Stimulated activated CD4-positive, alpha-beta T cell treated with anti-CD3 and anti-CD28 coated beads, Interleukin-2, amount 100 ng/mL, for 48 hours (primary cell): Measurements from ENCODE around the gene PARP9.
"Not testable (repeated sequence)": the region's sequence is repeated elsewhere in the genome, so short reads cannot be mapped to it uniquely, and the experiment has no call there.

Source experiments
- DNase-seq, 2 donors: peaks; one replicate each; pipeline ENCODE4 v3.0.0-alpha.2; 2020

Gene PARP9

DNA sequence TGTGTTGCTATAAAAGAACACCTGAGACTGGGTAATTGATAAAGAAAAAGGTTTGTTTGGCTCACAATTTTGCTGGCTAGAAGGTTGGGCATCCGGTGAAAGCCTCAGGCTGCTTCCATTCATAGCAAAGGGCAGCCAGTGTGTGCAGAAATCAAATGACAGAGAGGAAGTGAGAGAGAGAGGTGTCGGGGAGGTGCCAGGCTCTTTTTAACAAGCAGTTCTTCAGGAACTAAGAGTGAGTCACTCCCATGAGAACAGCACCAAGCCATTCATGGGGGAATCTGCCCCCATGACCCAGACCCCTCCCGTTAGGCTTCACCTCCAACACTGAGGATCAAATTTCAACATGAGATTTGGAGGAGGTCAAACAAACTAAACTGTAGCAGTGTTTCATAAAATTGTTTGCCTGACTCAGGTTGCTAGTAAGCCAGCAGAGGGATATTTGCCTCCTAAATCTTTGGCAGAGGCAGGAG, 8.9 kb upstream of the PARP9 start:
- no peak for DNase-seq

DNA sequence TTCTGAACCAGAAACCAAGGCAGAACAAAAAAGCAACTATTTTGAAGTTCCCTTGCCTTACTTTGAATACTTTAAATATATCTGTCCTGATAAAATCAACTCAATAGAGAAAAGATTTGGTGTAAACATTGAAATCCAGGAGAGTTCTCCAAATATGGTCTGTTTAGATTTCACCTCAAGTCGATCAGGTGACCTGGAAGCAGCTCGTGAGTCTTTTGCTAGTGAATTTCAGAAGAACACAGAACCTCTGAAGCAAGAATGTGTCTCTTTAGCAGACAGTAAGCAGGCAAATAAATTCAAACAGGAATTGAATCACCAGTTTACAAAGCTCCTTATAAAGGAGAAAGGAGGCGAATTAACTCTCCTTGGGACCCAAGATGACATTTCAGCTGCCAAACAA, 4.7 kb upstream of the PARP9 start:
- no peak for DNase-seq

DNA sequence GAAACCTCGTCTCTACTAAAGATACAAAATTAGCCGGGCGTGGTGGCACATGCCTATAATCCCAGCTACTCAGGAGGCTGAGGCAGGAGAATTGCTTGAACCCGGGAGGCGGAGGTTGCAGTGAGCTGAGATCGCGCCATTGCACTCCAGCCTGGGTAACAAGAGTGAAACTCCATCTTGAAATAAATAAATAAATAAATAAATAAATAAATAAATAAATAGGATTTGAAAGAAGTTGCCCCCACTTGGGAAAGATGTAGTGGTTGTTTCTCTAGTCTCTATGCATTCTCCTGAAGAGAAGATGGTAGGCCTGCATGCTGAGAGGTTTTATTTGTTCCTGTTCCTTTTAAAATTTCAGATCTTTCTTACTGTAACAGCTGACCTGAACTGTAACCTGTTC, 4.0 kb upstream of the PARP9 start:
- not testable (repeated sequence) for DNase-seq

DNA sequence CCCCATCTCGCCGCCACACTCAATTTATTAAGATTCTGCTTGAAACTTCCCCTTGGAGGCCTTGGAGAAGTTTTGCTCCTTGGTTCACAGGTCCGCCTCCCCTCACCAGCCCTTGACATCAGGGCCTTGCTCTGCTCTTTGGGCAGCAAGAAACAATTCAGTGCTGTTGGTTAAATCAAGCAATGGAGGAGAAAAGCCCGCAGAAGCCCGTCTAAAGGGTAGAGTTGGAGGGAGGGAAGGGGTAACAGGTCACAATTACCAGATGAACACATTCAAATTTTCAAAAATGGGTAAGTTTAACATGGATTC, 429 bp downstream of the PARP9 start:
- DNase-seq, result no peak

DNA sequence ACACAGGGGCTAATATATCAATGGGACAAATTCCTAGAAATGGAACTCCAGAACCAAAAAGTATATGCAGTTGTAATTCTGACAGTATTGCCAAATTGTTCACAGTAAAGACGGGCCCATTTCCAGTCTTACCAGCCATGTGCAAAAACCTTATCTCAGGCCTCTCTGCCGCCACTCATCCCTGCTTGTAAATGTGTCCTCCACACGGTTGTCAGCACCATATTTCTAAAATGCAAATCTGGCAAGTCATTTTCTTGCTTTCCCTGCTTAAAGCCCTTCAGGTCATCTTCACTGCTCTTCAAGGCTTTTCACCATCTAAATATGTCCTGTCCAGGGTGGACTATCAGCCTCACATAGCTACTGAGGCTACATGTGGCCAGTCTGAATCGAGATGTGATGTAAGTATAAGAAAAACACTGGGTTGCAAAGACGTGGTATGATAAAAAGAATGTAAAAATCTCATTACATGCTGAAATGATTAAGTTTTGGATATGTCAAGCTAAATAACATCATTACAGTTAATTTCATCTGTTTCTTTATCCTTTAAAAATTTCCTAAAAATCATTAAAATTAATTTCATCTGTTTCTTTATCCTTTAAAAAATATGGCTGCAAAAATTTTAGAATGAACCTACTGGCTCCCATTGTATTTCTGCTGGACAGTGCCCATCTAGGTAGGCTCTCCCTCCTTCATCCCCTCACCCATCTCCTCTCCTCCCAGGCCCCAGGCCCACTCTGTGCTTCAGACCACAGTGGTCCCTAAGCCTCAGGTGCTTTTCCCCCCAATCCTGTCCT, 980 bp downstream of the PARP9 start:
- no peak for DNase-seq

DNA sequence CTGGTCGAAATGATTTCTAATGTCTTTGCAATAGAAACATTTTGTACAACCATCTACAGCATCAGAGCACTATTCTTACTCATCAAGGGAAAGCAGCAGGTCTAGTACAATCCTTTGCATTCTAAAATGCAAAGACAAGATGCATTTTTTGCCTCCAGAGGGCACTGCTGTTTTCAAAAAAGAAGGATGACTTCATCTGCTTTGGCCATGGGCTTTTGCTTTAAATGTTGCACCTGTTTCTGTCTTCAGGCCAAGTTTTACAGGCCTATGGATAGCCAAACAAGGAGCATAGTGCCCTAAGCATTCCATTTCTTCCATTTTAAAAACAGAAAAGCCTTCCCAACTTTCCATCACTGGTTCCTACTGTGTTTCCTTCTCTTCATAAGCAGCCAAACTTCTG, 3.4 kb downstream of the PARP9 start:
- DNase-seq, result peak; percentile 50 to 61

DNA sequence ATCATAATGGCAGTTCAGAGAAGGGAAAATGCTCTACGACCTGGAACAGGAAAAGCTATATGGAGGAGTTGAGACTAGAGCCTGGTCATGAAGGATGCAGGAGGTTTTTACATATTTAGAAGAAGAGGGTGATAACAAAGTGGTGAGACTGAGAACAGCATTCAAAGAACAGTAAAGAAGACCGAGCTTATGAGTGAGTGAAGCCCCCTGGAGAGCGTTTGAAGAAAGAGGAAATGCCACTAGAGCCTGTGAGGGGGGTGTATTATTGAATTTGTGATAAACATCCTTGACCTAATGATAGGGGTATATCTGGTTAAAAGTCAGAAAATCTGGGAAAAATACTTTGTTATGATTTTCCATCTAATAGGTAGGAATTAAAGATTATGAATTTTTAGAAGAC, 4.2 kb downstream of the PARP9 start:
- no peak for DNase-seq

DNA sequence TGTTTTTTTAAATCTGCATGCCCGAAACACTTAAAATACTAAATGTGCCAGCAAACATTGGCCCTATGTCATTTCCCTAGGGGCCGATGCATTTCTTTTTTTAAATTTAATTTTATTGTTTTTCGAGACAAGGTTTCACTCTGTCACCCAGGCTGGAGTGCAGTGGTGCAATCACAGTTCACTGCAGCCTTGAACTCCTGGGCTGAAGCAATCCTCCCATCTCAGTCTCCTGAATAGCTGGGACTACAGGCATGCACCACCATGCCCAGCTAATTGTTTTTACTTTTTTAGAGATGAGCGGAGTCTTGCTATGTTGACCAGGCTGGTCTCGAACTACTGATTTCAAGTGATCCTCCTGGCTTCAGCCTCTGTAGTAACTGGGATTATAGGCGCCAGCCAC, 5.5 kb downstream of the PARP9 start:
- DNase-seq, result no peak

DNA sequence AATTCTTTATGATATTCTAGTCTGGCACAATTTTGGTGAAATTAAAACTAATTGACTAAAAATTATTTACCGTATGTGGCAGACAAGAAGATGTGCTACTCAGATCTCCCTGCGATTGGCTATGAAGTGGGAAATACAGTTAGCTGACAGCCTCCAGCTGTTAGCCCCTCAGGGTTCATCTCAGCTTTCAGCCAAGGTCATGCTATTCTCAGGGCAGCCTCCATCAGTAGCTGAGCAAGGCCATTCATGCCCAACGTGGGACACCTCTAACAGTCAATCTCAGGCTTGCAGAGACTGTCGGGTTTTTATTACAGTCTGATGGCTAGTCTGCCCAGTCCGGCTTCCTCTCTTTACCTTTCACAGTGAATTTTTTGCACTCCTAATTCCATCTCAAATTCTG, 6.7 kb downstream of the PARP9 start:
- no peak for DNase-seq

DNA sequence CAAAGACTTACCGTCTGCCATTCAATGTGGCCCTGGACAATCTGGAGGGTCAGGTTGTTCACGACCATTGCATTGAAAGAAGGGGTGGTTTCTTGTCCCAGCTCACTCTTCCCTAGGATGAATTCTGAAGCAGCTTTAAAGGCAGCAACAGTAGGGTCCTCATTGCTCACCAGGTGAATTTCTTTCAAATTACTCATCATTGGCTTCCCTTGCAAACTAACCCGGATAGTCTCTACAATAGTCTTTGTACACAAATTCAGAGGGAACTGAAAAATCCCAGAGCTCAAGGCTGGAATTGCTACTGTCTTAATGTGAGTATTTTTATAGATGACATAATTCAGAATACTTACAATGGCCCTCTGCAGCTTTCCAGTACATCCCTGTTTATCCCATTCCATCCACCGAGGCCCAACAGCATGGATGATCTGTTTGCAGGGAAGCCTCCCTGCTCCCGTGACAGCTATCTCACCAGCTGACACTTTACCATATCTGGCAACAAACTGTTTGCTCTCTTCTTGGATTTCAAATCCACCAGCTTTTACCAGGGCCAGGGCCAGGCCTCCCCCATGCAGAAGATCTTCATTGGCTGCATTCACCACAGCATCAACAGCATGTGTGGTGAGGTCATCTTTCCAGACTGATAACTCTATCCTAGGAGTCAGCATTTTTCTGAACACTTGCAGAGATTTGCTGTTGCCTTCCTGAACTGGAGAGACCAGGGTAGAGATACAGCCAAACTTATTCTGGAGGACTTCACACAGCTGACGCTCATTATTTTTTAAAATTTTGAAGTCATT, 8.6 kb downstream of the PARP9 start:
- no peak for DNase-seq

DNA sequence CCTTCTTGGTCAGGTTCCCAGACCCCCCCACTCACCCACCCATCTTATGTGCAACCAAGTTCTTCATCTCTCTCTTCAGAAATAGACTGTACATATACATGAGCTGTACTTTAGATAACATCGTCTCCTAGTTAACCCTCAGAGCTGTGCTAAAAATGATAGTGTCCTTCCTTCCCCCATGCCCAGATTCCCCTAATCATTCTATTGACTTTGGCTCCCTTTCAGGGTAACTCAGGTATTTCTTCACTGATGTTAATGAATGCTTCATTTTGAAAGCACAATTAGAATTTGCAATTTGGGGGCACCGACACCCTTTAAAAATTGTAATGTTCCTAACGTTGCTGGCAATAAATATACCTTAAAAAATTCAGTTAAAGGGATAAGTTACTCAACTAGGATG, 10.9 kb downstream of the PARP9 start:
- no peak for DNase-seq

DNA sequence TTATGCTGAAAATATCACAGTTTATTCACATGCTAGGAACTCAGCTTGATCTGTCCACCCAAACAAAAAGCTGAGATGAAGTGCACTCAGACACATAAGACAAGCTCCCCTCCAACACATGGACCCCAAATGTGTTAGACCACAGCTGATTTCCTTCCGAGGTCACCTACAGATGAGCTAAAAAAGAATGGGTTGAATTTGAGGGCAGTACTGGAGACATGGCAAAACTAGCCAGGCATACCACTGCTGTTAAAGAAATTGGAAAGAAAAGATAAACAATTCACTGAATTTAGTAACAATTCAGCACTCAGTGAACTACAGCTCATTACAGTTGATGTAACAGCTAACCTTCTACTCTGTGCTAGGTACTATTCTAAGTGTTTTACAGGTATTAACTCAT, 15.5 kb downstream of the PARP9 start:
- no peak for DNase-seq

DNA sequence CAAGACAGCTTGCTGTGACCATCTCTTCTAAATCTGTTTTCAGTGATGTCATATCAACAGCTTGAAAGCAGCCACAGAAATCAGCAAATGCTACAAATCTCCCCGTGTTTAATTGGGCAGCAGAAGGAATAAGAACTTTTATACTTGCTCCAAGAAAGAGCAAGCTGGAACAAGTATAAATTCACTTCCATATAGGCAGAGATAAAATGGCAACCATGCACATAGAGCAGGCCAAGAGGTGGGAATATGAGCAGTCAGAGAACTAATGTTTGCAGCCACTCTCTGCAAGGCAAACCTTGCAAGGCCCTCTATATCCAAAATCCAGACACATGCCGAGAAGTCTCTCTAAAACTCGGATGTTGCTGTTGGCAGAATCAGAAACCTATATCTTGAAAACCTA, 16.0 kb downstream of the PARP9 start:
- DNase-seq, result no peak

DNA sequence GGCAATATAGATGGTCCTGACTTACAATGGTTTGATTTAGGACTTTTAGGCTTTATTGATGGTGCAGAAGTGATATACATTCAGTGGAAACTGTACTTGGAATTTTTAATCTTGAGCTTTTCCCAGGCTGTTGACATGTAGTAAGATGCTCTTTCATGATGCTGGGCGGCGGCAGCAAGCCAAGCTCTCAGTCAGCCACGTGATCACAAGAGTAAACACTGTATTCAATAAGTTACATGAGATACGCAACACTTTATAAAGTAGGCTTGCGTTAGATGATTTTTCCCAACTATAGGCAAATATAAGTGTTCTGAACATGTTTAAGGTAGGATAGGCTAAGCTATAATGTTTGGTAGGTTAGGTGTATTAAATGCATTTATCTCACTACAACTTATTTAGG, 17.9 kb downstream of the PARP9 start:
- DNase-seq, result no peak

DNA sequence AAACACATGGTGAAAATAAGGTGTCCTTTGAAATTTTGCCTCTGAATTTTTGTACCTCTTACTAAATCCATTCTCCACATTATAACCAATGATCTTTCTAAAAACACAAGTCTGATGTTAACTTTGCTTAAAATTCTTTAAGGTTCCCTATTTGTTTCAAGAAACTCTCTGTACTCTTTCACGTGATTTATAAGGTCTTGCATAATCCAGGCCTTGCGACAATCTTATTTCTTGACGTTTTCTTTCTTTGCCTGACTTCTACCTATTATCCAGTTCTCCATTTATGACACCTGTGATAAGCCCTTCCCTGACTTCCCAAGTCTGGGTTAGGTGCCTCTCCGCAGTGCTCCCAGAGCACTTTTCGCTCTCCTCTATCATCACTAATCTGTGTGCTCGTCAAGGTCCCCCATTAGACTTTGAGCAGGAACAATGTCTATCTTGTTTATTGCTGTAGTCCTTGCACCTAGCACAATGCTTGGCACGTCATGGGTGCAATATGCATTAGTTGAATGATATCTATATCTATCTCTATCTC, 25.1 kb downstream of the PARP9 start:
- no peak for DNase-seq

DNA sequence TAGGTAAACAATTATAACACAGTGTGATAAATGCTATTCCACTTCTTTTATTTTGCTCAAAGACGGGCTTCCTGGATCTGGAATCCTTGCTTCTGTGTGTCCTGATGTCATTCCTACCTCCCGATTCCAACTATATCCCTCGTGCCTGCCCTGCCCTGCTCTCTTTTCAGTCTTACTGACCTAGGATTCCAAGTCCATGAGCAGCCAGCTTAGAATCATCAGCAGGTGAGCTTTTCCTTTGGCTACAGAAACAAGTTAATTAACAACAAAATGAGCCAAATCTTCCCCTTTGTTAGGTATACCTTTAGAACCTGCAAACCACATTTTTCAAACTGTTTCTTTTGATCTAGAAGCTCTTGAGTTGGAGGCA, 27.5 kb downstream of the PARP9 start:
- no peak for DNase-seq

DNA sequence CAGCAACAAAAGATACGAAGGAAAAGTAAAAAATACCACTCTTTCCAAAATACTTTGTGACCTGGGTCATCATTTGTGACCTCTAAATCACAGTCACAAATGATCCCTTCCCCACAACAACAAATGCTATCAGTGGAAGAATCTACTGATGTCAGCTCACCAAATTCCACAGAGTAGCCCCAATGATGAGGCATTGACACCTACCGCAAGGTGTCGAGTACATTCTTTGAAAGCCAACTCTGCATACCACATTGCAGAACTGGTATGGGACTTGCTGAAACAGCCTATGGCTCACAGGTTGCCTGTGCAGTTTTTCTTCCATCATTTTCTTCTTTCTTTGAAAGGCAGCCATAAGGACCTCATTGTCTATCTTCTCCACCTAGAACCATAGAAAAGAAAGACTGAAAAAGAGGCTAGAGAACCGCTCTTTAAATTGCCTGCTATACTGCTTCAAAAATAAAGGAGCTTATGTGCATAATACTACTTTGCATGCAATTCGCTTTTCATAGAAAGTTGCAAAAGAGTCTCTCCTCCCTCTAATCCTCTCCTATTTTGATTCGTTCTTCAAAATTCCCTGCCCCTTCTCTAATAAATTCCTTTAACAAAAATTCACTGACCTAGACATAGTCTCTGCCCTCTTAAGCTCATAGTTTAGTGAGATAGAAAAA, 28.0 kb downstream of the PARP9 start:
- no peak for DNase-seq

DNA sequence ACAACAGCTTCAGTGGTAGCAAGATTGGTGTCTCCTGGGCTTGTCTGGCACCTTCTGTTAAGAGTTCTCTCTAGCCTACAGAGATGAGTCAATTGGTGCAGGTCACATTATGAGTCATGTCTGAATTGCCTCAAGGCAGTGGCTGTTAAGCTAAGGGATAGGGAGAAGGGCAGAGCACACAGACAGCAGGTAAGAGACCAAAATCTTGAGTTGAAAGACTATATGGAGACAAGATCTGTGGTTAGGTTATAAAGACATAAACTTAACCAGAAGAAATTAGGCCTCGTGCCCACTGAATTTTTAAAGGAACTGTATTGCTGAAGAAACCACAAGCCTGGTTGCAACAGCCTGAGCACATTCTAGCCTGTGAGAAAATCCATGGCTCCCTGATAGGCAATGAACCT, 30.2 kb downstream of the PARP9 start:
- peak; percentile 30 to 36 for DNase-seq

DNA sequence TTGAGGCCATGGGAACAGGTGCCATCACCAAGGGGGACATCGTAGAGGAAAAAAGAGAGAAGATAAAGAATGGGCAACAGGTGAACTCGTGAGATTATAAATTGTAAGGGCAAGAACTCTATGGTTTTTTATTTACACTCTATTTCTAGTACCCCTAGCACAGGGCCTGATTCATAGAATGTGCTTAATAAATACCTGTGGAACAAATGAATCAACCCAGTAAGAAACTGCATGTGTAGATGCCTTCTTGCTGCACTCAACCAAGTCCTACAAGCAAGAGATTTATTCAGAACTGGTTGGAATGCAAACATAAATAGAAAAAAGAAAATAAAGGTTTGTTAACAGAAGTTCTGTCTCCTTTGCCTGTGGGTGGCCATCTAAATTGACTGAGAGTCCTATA, 30.6 kb downstream of the PARP9 start:
- DNase-seq, result no peak

DNA sequence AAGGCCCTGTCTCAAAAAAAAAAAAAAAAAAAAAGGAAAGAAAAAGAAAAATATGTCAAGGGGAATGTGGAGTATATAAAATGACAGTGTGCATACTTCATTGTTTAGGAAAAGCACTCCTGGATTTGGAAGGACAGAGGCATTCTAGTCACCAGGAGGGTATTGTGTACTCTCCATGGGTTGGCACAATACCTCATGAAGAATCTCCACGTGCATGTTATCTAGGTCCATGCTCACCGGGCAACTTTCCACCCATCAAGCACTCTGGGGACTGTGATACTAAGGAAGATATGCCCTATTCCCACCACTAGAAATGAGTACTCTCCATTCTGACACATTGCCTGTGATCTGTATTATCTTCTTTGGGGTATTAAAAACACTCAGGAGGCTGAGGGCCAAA, 33.9 kb downstream of the PARP9 start:
- DNase-seq, result no peak

DNA sequence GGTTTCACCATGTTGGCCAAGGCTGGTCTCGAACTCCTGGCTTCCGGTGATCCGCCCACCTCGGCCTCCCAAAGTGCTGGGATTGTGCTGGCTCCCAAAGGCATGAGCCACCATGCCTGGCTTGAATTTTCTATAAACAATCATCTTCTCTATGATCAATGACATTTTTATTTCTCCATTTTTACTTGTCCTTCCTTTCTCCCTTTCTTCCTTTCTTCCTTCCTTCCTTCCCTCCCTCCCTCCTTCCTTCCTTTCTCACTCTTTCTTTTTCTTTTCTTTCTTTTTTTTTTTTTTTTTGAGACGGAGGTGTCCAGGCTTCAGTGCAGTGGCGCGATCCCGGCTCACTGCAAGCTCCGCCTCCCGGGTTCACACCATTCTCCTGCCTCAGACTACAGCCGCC, 40.8 kb downstream of the PARP9 start:
- DNase-seq, result no peak

DNA sequence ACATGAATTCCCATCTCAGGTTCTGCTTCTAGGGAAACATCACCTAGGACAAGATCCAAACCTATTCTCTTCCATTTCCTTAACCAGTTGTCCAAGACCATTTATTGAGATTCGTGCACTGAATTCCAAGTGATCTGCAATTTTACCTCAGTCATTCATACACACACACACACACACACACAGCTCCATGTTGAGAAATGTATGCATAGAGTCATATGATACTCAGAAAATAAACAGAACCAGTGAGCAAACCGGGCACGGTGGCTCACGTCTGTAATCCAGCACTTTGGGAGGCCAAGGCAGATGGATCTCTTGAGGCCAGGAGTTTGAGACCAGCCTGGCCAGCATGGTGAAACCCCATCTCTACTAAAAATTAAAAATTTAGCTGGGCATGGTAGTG, 43.2 kb downstream of the PARP9 start:
- no peak for DNase-seq

DNA sequence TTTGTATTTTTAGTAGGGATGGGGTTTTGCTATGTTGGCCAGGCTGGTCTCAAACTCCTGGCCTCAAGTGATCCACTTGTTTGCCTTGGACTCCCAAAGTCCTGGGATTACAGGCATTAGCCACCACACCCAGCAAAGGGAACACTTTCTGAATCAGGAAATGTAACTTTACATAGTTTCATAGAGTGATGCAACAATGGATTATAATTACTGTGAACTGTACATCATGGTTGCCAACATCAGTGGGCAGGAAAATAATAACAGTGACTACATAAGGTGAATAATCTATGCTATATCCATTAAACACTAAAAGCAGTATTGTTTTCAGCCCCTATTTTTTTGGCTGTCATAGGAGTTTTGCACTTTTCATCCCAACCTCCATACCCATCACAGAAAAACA, 44.4 kb downstream of the PARP9 start:
- no peak for DNase-seq

DNA sequence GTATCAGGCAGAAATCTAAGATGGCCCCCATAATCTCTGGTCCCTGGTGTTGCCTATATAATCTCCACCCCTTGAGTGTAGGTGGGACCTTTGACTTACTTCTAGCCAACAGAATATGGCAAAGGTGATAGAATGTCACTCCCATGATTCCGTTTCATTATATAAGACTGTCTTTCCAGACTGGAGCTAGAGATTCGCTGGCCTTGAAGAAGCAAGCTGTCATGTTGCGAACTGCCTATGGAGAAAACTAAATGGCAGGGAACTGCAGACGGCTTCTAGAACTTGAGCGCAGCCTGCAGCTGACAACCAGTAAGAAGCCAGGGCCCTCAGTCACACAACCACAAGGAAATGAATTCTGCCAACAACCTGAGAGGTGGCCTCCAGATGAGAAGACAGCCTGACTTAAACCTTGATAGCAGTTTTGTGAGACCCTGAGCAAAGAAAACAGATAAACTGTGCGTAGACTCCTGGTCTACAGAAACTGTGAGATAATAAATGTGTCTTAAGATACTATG, 47.2 kb downstream of the PARP9 start:
- no peak for DNase-seq
